Stimulated activated CD4-positive, alpha-beta T cell treated with anti-CD3 and anti-CD28 coated beads, Interleukin-4, amount 100 ng/mL, for 24 hours (primary cell): Measurements from ENCODE around the gene COPZ2.
"Not testable (repeated sequence)": the region's sequence is repeated elsewhere in the genome, so short reads cannot be mapped to it uniquely, and the experiment has no call there.

Experiments used
- DNase-seq: peaks from one replicate; pipeline ENCODE4 v3.0.0-alpha.2; 2020

The COPZ2 gene

GRCh38 chr17:48003417-48004151 is 34.0 kb downstream of the COPZ2 start:
- no peak for DNase-seq

GRCh38 chr17:48002916-48003416 is 34.6 kb downstream of the COPZ2 start:
- no peak for DNase-seq

- no peak for DNase-seq
Observed at GRCh38 chr17:48002266-48002915, 35.2 kb downstream of the COPZ2 start.

- DNase-seq, result not testable (repeated sequence)
Observed at GRCh38 chr17:48001657-48002056, 35.9 kb downstream of the COPZ2 start.

GRCh38 chr17:48001197-48001596 is 36.4 kb downstream of the COPZ2 start:
- no peak for DNase-seq

GRCh38 chr17:47999582-47999981 is 38.0 kb downstream of the COPZ2 start:
- no peak for DNase-seq

- no peak for DNase-seq
Observed at GRCh38 chr17:47998044-47998443, 39.6 kb downstream of the COPZ2 start.

GRCh38 chr17:47997586-47997985 is 40.0 kb downstream of the COPZ2 start:
- no peak for DNase-seq

- no peak for DNase-seq
Observed at GRCh38 chr17:47996201-47996600, 41.4 kb downstream of the COPZ2 start.

GRCh38 chr17:47995241-47995935 is 42.2 kb downstream of the COPZ2 start:
- no peak for DNase-seq

GRCh38 chr17:47994724-47995123 is 42.9 kb downstream of the COPZ2 start:
- no peak for DNase-seq

- no peak for DNase-seq
Observed at GRCh38 chr17:47993964-47994363, 43.6 kb downstream of the COPZ2 start.

GRCh38 chr17:47993031-47993564 is 44.5 kb downstream of the COPZ2 start:
- no peak for DNase-seq

- no peak for DNase-seq
Observed at GRCh38 chr17:47992216-47992615, 45.4 kb downstream of the COPZ2 start.

GRCh38 chr17:47990962-47991731 is 46.5 kb downstream of the COPZ2 start:
- no peak for DNase-seq

GRCh38 chr17:47989700-47990099 is 47.9 kb downstream of the COPZ2 start:
- no peak for DNase-seq

GRCh38 chr17:47989159-47989558 is 48.4 kb downstream of the COPZ2 start:
- DNase-seq, result no peak

- not testable (repeated sequence) for DNase-seq
Observed at GRCh38 chr17:47988445-47988844, 49.2 kb downstream of the COPZ2 start.

GRCh38 chr17:47987240-47987835 is 50.3 kb downstream of the COPZ2 start:
- no peak for DNase-seq

GRCh38 chr17:47986520-47986919 is 51.1 kb downstream of the COPZ2 start:
- no peak for DNase-seq

- no peak for DNase-seq
Observed at GRCh38 chr17:47983492-47984223, 53.9 kb downstream of the COPZ2 start.
